ENCODE measurements around the gene TMEM192. TPM values are rescaled to one million over a fixed set of nuclear protein-coding genes. Genes with fewer than 3 reads are reported as not detected.
"Not testable (repeated sequence)": the region's sequence is repeated elsewhere in the genome, so short reads cannot be mapped to it uniquely, and the experiment has no call there.

TMEM192 gene
- total RNA-seq, 1 donor from 2014 or later, result 12.9 TPM

- Histone ChIP-seq H3K27me3 (ENCODE audit: control insufficient read depth, insufficient read depth, low read length) (no peaks in the 10 kb centered on the region), H3K36me3 (ENCODE audit: control insufficient read depth, insufficient read depth, low read length) (peaks cover 6% of the 10 kb centered on the region), H3K4me3 (ENCODE audit: low read depth, low read length) (no peak overlapping the region)
- TF ChIP-seq CTCF (IDR thresholded peaks at IDR 0.05; ENCODE audit: insufficient read depth, low read length, severe bottlenecking), result no peak
- no peak for FAIRE-seq
- DNase-seq (ENCODE audit: low read depth), result no peak
Measured at GRCh38 chr4:165088366-165088765, 24.3 kb downstream of the TMEM192 start.

- no peaks in the 10 kb centered on the region for H3K27me3 ChIP-seq (ENCODE audit: control insufficient read depth, insufficient read depth, low read length)
- DNase-seq (ENCODE audit: low read depth) (peak; percentile 16), FAIRE-seq (no peak)
- no peak for TF ChIP-seq CTCF (IDR thresholded peaks at IDR 0.05; ENCODE audit: insufficient read depth, low read length, severe bottlenecking)
- H3K4me3 ChIP-seq (ENCODE audit: low read depth, low read length), result no peak overlapping the region
- H3K36me3 ChIP-seq (ENCODE audit: control insufficient read depth, insufficient read depth, low read length), result peaks cover 6% of the 10 kb centered on the region
Measured at GRCh38 chr4:165085946-165086345, 26.7 kb downstream of the TMEM192 start.

- not testable (repeated sequence) for H3K36me3 ChIP-seq (ENCODE audit: control insufficient read depth, insufficient read depth, low read length); DNase-seq (ENCODE audit: low read depth); FAIRE-seq; H3K4me3 ChIP-seq (ENCODE audit: low read depth, low read length); H3K27me3 ChIP-seq (ENCODE audit: control insufficient read depth, insufficient read depth, low read length)
Measured at GRCh38 chr4:165084787-165085186, 27.9 kb downstream of the TMEM192 start.

GRCh38 chr4:165079476-165079875 is 33.2 kb downstream of the TMEM192 start:
- FAIRE-seq (peak; percentile 82), DNase-seq (ENCODE audit: low read depth) (peak; percentile 68)
- no peaks in the 10 kb centered on the region for H3K36me3 ChIP-seq (ENCODE audit: control insufficient read depth, insufficient read depth, low read length)
- H3K4me3 ChIP-seq (ENCODE audit: low read depth, low read length), result no peak overlapping the region
- no peak for TF ChIP-seq CTCF (IDR thresholded peaks at IDR 0.05; ENCODE audit: insufficient read depth, low read length, severe bottlenecking)
- no peaks in the 10 kb centered on the region for H3K27me3 ChIP-seq (ENCODE audit: control insufficient read depth, insufficient read depth, low read length)

- TF ChIP-seq CTCF (IDR thresholded peaks at IDR 0.05; ENCODE audit: insufficient read depth, low read length, severe bottlenecking), result no peak
- no peak for DNase-seq (ENCODE audit: low read depth)
- Histone ChIP-seq H3K4me3 (ENCODE audit: low read depth, low read length) (no peak overlapping the region), H3K27me3 (ENCODE audit: control insufficient read depth, insufficient read depth, low read length) (no peaks in the 10 kb centered on the region), H3K36me3 (ENCODE audit: control insufficient read depth, insufficient read depth, low read length) (no peaks in the 10 kb centered on the region)
- FAIRE-seq, result no peak
Measured at GRCh38 chr4:165077034-165077578, 35.6 kb downstream of the TMEM192 start.

- not testable (repeated sequence) for FAIRE-seq; H3K36me3 ChIP-seq (ENCODE audit: control insufficient read depth, insufficient read depth, low read length); H3K27me3 ChIP-seq (ENCODE audit: control insufficient read depth, insufficient read depth, low read length); H3K4me3 ChIP-seq (ENCODE audit: low read depth, low read length); DNase-seq (ENCODE audit: low read depth)
Measured at GRCh38 chr4:165073346-165073745, 39.3 kb downstream of the TMEM192 start.

GRCh38 chr4:165070560-165070959 is 42.1 kb downstream of the TMEM192 start:
- no peak overlapping the region for H3K4me3 ChIP-seq (ENCODE audit: low read depth, low read length)
- no peak for FAIRE-seq
- no peaks in the 10 kb centered on the region for H3K36me3 ChIP-seq (ENCODE audit: control insufficient read depth, insufficient read depth, low read length)
- TF ChIP-seq CTCF (IDR thresholded peaks at IDR 0.05; ENCODE audit: insufficient read depth, low read length, severe bottlenecking), result no peak
- no peak for DNase-seq (ENCODE audit: low read depth)
- no peaks in the 10 kb centered on the region for H3K27me3 ChIP-seq (ENCODE audit: control insufficient read depth, insufficient read depth, low read length)

Measured in bronchial epithelial cell (primary cell).